Natural killer cell (primary cell): ENCODE measurements around the gene EFCAB3. TPM values are rescaled to one million over a fixed set of nuclear protein-coding genes. Genes with fewer than 3 reads are reported as not detected.
"Not testable (repeated sequence)": the region's sequence is repeated elsewhere in the genome, so short reads cannot be mapped to it uniquely, and the experiment has no call there.

ENCODE experiments used
- ATAC-seq, 3 donors: fragments of 150-1000 bp in 2 of 3; fragments of 200-7000 bp in 1 of 3; cut with Tn5 transposase; 1 replicate in 1 of 3; 2 replicates in 2 of 3; pipeline ENCODE4 v1.10.0; 2021; ENCODE audit warnings: mild to moderate bottlenecking in 2 of 3, moderate library complexity in 2 of 3
- DNase-seq, 2 donors: peaks; one replicate each; pipeline versions ENCODE4 v3.0.0 to v3.0.0-alpha.2; 2013 to 2021; ENCODE audit warnings: mixed read lengths in 1 of 2
- H3K27ac ChIP-seq: one replicate; pipeline ENCODE4 v1.5.1; 2013; ENCODE audit warnings: mild to moderate bottlenecking, low read length
- H3K27me3 ChIP-seq: one replicate; pipeline ENCODE4 v1.6.1; 2013; ENCODE audit warnings: low read length; ENCODE audit not compliant: control insufficient read depth, insufficient read depth
- H3K36me3 ChIP-seq: one replicate; pipeline ENCODE4 v1.6.1; 2013; ENCODE audit warnings: low read length; ENCODE audit not compliant: control insufficient read depth, insufficient read depth
- H3K4me1 ChIP-seq: one replicate; pipeline ENCODE4 v1.6.1; 2013; ENCODE audit warnings: low read length; ENCODE audit not compliant: control insufficient read depth, insufficient read depth
- H3K4me3 ChIP-seq: one replicate; pipeline ENCODE4 v1.5.1; 2013; ENCODE audit warnings: low read length
- H3K9me3 ChIP-seq: one replicate; pipeline ENCODE4 v1.6.1; 2013; ENCODE audit warnings: low read length; ENCODE audit not compliant: control insufficient read depth, insufficient read depth
- H3K27ac Mint-ChIP-seq, 2 donors: one replicate each; pipeline ENCODE4 v1.8.0; 2022; ENCODE audit warnings: mild to moderate bottlenecking in 2 of 2, mixed read lengths in 2 of 2, moderate library complexity in 1 of 2
- H3K27me3 Mint-ChIP-seq, 2 donors: one replicate each; pipeline ENCODE4 v1.8.0; 2022; ENCODE audit warnings: low read depth in 2 of 2, mixed read lengths in 2 of 2
- H3K36me3 Mint-ChIP-seq: one replicate; pipeline ENCODE4 v1.8.0; 2022; ENCODE audit warnings: mixed read lengths
- H3K4me1 Mint-ChIP-seq, 2 donors: one replicate each; pipeline ENCODE4 v1.8.0; 2022; ENCODE audit warnings: mixed read lengths in 2 of 2
- H3K4me3 Mint-ChIP-seq: one replicate; pipeline ENCODE4 v1.8.0; 2022; ENCODE audit warnings: mild to moderate bottlenecking, moderate library complexity, mixed read lengths
- H3K9me3 Mint-ChIP-seq, 2 donors: one replicate each; pipeline ENCODE4 v1.8.0; 2022; ENCODE audit warnings: mixed read lengths in 2 of 2
- WGBS: methylation state at CpG from one replicate; pipeline ENCODE4 v1.1.7; 2013; ENCODE audit warnings: missing lambda C conversion rate; ENCODE audit not compliant: insufficient coverage; 5-methylcytosine and 5-hydroxymethylcytosine counted together
- intact Hi-C: fragments of 100-400 bp; cut with micrococcal nuclease; formaldehyde crosslinking; loops from one replicate; pipeline ENCODE4 v1.14.2; 2022
- total RNA-seq, 4 donors: library from RNA; stranded (reverse); fragments of 120-200 nt in 1 of 4; gene quantifications; one replicate each; pipeline versions ENCODE4 v1.2.3 to v1.2.4, GENCODE V29; 2013 to 2022
- TF ChIP-seq, protein P1 (sequence below): fragments of 200-600 bp; IDR thresholded peaks from one replicate; pipeline ENCODE4 v1.8.0; 2022; ENCODE audit warnings: antibody characterized with exemption

The EFCAB3 gene
- total RNA-seq, 3 donors from 2014 or later (not counting 1 experiment from before 2014, with no cell fraction given) = 0.45 TPM; not detected in 2

DNA sequence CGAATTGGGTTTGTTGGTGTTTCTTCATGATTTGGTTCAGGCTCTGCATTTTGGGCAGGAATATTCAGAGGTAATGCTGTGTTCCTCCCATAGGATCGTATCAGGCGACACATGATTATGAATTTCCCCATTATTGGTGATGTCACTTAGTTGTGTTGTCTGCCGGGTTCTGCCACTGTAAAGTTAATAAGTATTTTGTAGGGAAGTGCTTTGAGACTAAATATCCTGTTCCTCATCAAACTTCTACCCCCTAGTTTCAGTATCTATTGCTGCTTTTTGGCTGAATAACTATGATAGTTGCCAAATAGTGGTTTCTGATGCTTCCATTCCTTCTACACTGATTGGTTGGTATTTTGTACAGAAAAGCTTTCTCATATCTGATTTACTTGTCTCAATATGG lies 71.8 kb downstream of the EFCAB3 start:
- H3K9me3 Mint-ChIP-seq, H3K27ac Mint-ChIP-seq, H3K27me3 ChIP-seq, H3K36me3 Mint-ChIP-seq, H3K27me3 Mint-ChIP-seq, H3K4me3 Mint-ChIP-seq, H3K27ac ChIP-seq, H3K9me3 ChIP-seq, ATAC-seq, DNase-seq, H3K4me3 ChIP-seq, intact Hi-C loops: not testable (repeated sequence)
- peaks cover 12% of the 10 kb centered on the region for H3K36me3 ChIP-seq
- H3K4me1 ChIP-seq = peaks cover 31% of the 10 kb centered on the region
- 94% methylated on average over 3 of the region's 4 CpGs for WGBS
- H3K4me1 Mint-ChIP-seq = peaks cover 14 to 18% of the 10 kb centered on the region in 2 donors

DNA sequence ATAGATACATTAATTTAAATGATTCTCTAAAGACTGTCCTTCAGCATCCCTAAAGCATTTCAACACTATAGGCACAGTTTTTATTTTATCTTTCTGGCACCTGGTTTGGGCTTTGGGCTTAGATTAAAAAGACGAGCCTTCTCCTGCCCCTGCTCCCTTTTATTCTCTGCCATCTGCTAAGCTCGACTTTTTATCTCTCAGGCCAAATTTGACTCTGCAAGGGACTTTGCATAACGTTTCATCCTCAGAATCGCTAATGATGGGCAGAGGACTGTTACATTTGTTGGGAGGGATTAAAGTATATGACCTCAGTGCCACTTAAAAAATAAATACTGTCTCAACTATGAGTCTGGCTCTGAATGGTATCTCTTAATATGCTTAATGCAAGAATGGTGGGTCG lies 72.7 kb downstream of the EFCAB3 start:
- H3K4me3 ChIP-seq, H3K4me3 Mint-ChIP-seq, intact Hi-C loops, H3K36me3 ChIP-seq, H3K9me3 ChIP-seq, H3K27me3 Mint-ChIP-seq, DNase-seq, H3K36me3 Mint-ChIP-seq, H3K9me3 Mint-ChIP-seq, H3K27ac ChIP-seq, ATAC-seq, H3K27me3 ChIP-seq: not testable (repeated sequence)
- peak overlapping the region in 1 of 2 donors; percentile 40 for H3K27ac Mint-ChIP-seq
- H3K4me1 ChIP-seq = peaks cover 31% of the 10 kb centered on the region
- peaks cover 14 to 18% of the 10 kb centered on the region in 2 donors for H3K4me1 Mint-ChIP-seq
- WGBS = 89% methylated on average over 3 of the region's 5 CpGs

DNA sequence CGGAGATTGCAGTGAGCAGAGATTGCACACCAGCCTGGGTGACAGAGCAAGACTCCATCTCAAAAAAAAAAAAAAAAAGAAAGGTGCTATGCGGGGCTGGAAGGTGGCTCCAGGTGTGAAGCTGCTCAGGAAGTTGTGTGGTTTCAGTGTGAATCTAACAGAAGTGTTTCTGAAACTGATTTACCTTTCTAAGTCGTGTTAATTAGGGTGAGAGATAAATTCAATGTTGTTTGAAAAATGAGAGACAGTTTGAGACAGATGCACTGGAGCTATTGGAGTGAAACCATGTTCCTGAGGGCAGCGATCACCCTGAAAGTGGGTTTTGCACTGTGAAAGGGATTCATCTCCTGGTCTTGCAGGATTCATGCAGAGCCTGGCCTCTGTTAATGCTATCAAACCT lies 73.3 kb downstream of the EFCAB3 start:
- H3K9me3 Mint-ChIP-seq, H3K4me3 ChIP-seq, H3K36me3 Mint-ChIP-seq, H3K36me3 ChIP-seq, intact Hi-C loops, H3K27me3 ChIP-seq, H3K27me3 Mint-ChIP-seq, H3K9me3 ChIP-seq: not testable (repeated sequence)
- Mint-ChIP-seq H3K4me3 (peak overlapping the region; percentile 21), H3K4me1 (peaks cover 14 to 18% of the 10 kb centered on the region in 2 donors), H3K27ac (peak overlapping the region in 1 of 2 donors; percentile 40)
- Histone ChIP-seq H3K4me1 (peaks cover 31% of the 10 kb centered on the region), H3K27ac (peak overlapping the region; percentile 21)
- 22% methylated on average over 4 of the region's 4 CpGs for WGBS
- peak; percentile 52 to 77 (median 73) for ATAC-seq
- DNase-seq = peak in 1 of 2 donors; percentile 47

DNA sequence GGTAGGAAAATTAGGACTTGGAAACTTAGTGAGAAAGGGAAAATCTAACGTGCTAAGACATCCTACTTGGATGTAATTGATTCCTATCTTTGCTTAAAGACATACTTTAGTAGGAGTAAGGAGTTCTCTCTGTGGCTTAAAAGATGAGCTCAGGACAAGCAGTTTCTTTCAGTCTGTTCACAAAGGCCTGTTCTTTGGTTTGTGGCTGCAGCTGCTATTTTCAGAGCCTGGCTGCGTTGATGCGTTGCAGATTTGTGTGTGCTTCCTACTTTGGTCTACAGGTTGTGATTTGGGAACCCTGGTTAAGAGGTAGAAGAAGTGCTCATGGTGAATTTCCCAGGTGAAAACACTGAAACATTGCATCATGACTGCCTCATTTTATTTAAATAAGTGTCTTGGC lies 73.8 kb downstream of the EFCAB3 start:
- peak overlapping the region; percentile 9 for H3K4me3 Mint-ChIP-seq
- Histone ChIP-seq H3K4me1 (peaks cover 31% of the 10 kb centered on the region), H3K27ac (peak overlapping the region; percentile 21)
- H3K27me3 ChIP-seq, H3K36me3 Mint-ChIP-seq, intact Hi-C loops, H3K9me3 Mint-ChIP-seq, H3K4me3 ChIP-seq, H3K36me3 ChIP-seq, H3K27me3 Mint-ChIP-seq, H3K9me3 ChIP-seq, DNase-seq: not testable (repeated sequence)
- peaks cover 14 to 18% of the 10 kb centered on the region in 2 donors for H3K4me1 Mint-ChIP-seq
- 11% methylated on average over 3 of the region's 3 CpGs for WGBS
- peak overlapping the region in 1 of 2 donors; percentile 40 for H3K27ac Mint-ChIP-seq
- ATAC-seq = peak in 1 of 3 donors; percentile 47

GRCh38 chr17:62456016-62456415 lies 75.7 kb downstream of the EFCAB3 start:
- Mint-ChIP-seq H3K27me3 (peaks cover 0 to 2% of the 10 kb centered on the region in 2 donors), H3K36me3 (no peaks in the 10 kb centered on the region), H3K4me1 (peaks cover 14 to 18% of the 10 kb centered on the region in 2 donors), H3K27ac (no peak overlapping the region), H3K9me3 (no peaks in the 10 kb centered on the region), H3K4me3 (no peak overlapping the region)
- Histone ChIP-seq H3K4me3 (no peak overlapping the region), H3K36me3 (no peaks in the 10 kb centered on the region), H3K4me1 (peaks cover 31% of the 10 kb centered on the region), H3K9me3 (no peaks in the 10 kb centered on the region), H3K27ac (no peak overlapping the region), H3K27me3 (no peaks in the 10 kb centered on the region)
- ATAC-seq = no peak
- intact Hi-C loops = no loop called here
- WGBS = 94% methylated on average over 6 of the region's 7 CpGs
- TF ChIP-seq, protein P1, sequence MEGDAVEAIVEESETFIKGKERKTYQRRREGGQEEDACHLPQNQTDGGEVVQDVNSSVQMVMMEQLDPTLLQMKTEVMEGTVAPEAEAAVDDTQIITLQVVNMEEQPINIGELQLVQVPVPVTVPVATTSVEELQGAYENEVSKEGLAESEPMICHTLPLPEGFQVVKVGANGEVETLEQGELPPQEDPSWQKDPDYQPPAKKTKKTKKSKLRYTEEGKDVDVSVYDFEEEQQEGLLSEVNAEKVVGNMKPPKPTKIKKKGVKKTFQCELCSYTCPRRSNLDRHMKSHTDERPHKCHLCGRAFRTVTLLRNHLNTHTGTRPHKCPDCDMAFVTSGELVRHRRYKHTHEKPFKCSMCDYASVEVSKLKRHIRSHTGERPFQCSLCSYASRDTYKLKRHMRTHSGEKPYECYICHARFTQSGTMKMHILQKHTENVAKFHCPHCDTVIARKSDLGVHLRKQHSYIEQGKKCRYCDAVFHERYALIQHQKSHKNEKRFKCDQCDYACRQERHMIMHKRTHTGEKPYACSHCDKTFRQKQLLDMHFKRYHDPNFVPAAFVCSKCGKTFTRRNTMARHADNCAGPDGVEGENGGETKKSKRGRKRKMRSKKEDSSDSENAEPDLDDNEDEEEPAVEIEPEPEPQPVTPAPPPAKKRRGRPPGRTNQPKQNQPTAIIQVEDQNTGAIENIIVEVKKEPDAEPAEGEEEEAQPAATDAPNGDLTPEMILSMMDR = no peak
- DNase-seq = no peak

DNA sequence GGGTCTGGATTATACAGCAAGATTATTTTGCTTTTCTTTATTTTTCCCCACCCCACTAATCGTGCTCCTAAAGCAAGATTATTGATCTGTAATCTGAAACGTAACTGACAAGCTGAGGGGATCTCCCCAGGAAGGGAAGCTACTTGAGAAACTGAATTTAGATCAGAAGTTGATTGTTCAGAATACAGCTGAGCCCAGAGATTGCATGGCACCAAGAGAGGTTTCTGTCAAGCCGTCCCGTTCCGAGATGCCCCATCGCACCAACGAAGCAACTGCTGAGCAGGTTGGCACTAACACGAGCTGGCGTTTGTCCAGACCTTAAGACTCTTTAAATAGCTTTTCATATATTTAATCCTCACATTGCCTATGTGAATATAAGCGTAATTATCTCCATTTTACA lies 78.1 kb downstream of the EFCAB3 start:
- H3K27me3 Mint-ChIP-seq, H3K9me3 ChIP-seq, H3K4me3 ChIP-seq, H3K27ac Mint-ChIP-seq, ATAC-seq, H3K27ac ChIP-seq, H3K27me3 ChIP-seq, H3K36me3 ChIP-seq, intact Hi-C loops, DNase-seq, H3K4me3 Mint-ChIP-seq, H3K9me3 Mint-ChIP-seq, H3K36me3 Mint-ChIP-seq: not testable (repeated sequence)
- 85% methylated on average over 8 of the region's 10 CpGs for WGBS
- peaks cover 25% of the 10 kb centered on the region for H3K4me1 ChIP-seq
- peaks cover 8 to 12% of the 10 kb centered on the region in 2 donors for H3K4me1 Mint-ChIP-seq

DNA sequence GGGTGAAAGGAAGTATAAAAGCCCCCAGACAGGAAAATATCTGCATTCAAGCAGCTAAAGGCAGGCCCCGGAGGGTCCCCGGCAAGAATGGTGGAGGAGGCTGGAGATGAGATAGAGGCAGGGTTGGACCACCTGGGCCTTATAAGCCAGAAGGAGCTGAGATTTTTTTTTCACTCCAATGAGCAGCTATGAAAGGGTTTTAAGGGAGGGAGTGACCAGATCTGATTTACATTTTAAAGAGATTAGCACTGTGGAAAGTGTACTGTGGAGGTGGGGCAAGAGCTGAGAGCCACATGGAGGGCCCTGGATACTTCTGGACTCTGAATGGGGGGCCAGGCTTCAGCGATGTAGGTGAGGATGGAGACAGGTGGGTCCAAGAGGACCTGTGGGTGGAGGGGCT lies 84.1 kb downstream of the EFCAB3 start:
- H3K9me3 ChIP-seq, H3K4me3 ChIP-seq, H3K27me3 ChIP-seq, H3K9me3 Mint-ChIP-seq, ATAC-seq, H3K4me3 Mint-ChIP-seq, H3K4me1 ChIP-seq, intact Hi-C loops, DNase-seq, H3K4me1 Mint-ChIP-seq, H3K27me3 Mint-ChIP-seq, H3K27ac Mint-ChIP-seq, H3K36me3 Mint-ChIP-seq, H3K27ac ChIP-seq, H3K36me3 ChIP-seq: not testable (repeated sequence)
- 83% methylated on average over 2 of the region's 3 CpGs for WGBS
